GM18951 (cell line): ENCODE measurements around the gene LRP3.
"Not testable (repeated sequence)": the region's sequence is repeated elsewhere in the genome, so short reads cannot be mapped to it uniquely, and the experiment has no call there.

ENCODE experiments used
- POLR2A ChIP-seq: IDR thresholded peaks from 4 replicates; pipeline ENCODE4 v1.6.1; 2011; ENCODE audit warnings: mild to moderate bottlenecking; ENCODE audit not compliant: insufficient read length, insufficient read depth; ENCODE audit errors: extremely low read depth
- in situ Hi-C: fragments of 300-500 bp; cut with MboI; formaldehyde crosslinking; loops from one replicate; pipeline ENCODE4 v1.12.0; 2022; ENCODE audit warnings: low sequenced_read_pairs, mixed read lengths, inconsistent platforms; ENCODE audit not compliant: unreplicated experiment

The LRP3 gene

DNA sequence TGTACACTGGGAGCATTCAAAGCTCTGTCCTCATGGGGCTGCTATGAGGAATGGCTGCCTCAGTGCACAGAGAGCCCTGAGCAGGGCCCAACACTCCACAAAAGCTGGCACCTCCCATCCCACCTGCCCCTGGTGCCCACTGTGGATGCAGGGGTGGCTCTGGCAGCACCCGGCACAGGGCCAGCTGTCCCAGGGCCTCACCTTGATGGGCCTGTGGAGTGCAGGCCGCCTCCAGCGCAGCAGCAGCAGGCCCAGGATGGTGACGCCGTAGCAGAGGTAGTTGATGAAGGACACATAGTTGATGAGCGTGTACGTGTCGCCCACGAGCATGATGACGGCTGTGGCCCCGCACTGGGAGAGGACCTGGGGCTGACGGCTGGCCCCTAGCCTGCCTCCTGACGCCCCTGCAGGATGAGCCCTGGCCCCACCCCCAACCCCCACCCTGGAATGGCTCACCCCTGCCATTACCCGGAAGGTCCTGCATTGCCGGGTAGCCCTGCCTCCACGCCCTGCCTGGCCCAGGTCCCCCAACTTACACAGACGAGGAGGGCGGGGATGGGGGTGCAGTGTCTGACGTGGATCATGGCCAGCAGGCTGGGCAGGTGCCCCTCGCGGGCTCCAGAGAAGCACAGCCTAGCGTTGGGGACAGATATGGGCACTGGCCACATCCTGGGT, 16.3 kb downstream of the LRP3 start:
- TF ChIP-seq POLR2A: no peak
- in situ Hi-C loops: no loop called here

DNA sequence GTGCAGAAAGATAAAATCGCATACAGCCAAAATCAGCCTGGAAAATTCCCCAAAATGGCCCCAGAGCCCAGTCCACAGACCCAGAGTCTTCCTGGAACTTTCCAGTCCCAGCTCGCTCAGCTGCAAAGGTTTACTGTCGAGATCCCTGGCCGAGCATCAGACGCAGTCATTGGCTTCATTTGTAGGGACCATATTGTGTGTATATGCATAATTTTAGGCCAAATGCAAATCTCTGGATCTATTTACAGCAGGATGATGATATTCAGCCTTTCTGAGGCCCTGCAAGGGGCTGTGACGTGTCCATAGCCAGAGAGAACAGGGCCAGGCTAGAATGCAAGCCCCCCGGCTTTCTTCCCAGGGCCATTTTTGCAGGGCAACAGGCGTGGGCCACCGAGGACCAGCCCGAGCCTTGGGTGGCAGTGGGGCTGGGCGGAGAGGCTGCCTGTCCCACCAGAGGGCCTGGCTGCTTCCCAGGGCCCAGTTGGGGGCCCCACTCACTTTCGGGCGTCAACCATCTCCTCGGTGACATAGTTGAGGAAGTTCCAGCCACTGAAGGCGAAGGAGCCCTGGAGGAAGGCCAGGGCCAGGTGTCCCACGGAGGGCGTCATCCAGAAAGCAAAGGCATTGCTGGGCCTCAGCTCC, 17.8 kb downstream of the LRP3 start:
- in situ Hi-C loops: no loop called here

DNA sequence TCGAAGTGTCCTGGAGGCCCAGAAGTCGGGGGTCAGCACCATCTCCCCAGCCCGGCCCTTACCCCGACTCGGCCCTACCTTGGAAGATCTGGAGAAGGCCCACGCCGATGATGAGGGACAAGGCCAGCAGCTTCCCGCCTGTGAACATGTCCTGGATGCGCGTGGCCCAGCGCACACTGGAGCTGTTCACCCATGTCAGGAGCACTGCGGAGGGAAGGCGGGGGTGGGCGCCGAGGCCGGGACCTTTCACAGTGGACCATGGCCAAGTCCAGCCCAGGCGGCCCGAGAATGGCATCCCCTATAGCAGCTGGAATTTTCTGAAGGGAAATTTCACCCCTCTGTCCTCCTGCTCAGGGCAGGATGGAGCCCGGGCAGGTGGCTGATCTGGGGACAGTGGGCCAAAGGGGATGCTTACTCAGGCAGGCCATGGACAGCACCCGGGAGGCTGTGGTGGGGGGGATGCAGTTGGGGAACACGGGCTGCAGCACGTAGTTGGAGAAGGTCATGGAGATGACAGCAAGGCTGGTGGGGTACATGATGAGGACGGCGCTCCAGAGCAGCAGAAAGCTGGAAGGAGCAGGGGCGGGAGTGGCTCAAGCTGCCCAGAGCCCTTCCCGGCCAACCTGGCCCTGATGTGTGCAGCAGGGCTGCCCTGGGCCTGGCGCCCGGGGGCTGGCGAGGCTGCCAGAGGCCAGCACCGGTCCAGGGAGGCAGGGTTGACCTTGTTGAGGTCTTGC, 18.5 kb downstream of the LRP3 start:
- in situ Hi-C loops: no loop called here
- TF ChIP-seq POLR2A: no peak

More for the DNA sequence above, 17.8 kb downstream of the LRP3 start:
- no peak for TF ChIP-seq POLR2A

DNA sequence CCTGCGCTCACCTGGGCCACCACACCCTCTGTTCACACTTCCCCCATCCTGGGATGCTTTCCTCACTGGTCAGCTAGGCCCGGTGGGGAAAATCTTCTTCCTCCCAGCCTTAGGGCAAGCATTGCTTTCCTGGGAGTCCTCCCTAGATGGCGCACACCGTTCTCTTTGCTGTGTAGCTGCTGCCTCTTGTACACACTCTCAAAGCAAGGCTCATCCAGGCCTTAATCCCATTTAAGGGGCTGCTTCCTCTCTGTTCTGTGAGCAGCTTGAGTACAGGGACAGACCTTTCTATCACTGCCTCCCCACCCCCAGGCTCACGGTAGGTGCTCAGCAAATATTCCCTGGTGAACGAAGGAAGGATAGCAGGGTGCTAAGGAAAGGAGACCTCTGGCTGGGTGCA, 20.5 kb downstream of the LRP3 start:
- TF ChIP-seq POLR2A: no peak
- in situ Hi-C loops: no loop called here

DNA sequence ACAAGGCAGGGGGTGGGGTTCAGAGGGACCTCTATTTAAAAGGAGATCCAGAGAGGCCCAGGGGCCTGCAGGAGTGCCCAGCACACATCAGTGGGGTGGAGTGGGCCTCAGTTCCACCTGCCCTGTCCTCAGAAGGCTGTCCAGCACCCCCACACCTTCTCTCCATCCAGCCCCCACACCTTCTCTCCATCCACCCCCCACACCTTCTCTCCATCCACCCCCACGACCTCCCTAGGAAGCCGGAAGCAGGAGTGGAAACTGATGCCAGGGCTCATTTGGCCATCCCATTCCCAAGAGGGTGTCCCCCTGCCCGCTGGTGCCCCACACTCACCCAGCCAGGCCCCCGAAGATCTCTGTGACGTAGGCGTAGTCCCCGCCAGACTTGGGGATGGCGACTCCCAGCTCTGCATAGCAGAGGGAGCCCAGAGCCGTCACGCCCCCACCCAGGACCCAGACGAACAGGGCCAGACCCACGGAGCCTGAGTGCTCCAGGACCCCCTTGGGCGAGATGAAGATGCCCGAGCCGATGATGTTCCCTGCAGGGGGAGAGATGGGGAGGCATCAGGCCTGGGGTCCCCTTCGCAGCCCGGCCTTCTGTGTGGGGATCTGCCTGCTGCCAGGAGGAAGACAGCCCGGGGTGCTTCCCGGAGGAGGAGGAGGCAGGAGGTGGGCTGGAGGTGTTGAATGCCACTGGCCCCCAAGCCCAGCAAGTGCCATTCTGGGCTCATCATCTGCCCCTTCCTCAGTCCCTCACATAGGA, 21.5 kb downstream of the LRP3 start:
- in situ Hi-C loops: no loop called here
- TF ChIP-seq POLR2A: no peak

DNA sequence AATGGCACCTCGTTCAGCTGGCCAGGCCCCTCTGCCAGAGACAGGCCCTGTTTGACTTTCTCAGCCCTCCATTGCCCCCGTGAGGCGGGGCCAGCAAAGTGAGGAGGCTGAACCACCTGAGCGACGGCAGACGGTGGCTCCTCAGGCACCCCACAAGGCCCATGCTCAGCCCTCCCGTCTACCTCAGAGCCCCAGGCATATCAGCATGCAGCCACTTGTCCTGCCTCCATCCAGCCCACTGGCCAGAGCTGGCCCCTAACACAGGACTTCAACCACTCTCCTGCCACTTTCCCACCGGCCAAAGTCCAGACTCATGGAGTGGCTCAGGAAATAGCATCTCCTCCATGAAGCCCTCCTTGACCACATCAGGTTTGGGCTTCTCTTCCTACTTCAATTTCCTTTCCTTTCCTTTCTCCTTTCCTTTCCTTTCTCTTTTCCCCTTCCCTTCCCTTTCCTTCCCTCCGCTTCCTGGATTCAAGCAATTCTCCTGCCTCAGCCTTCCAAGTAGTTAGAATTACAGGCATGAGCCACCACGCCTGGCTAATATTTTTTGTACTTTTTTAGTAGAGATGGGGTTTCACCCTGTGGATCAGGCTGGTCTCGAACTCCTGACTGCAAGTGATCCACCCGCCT, 22.2 kb downstream of the LRP3 start:
- in situ Hi-C loops: no loop called here
- no peak for TF ChIP-seq POLR2A

DNA sequence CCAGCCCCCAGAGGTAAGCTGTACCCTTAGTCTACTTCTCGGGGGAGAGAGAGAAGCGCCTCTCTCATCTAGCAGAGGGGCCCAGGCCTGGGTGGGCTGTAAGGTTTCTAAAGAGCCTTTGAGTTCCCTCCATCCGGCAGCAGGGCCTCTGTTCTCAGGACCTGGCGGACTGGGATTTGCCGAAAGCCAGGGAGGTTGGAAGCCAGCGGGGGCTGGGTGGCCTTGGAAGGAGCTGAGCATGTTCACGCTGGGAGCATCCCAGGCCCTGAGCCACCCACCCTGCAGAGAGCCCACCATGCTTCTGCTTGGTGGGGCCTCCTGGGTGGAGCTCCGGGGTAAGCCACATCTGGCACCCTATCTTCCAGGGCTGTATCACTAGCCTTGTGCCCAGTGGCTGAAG, 23.8 kb downstream of the LRP3 start:
- no peak for TF ChIP-seq POLR2A
- in situ Hi-C loops: no loop called here

DNA sequence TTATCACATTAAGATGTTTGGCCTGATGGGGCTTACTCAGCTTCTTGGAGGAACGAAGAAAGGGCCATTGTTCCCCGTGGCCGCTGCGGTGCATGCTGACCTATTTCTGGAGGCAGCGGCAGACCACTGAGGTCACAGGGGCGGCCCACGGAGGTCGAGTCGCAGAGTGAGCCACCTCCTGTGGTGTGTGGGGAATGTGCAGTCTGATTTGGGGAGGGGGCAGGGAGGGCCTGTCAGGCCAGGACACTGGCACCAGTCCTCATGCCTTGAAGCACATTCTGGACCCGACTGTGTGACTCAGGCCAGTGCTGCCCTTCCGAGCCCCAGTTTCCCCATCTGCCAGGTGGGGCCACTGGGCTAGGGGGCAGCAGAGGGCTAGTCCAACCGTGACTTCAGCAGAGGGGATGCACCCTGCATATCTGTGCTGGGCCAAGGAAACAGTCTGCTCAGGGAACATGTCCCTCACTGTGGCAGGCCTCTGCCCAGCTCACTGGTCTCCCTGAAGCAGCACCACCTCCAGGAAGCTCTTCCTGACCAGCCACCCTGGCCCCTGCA, 25.2 kb downstream of the LRP3 start:
- in situ Hi-C loops: no loop called here
- TF ChIP-seq POLR2A: no peak

DNA sequence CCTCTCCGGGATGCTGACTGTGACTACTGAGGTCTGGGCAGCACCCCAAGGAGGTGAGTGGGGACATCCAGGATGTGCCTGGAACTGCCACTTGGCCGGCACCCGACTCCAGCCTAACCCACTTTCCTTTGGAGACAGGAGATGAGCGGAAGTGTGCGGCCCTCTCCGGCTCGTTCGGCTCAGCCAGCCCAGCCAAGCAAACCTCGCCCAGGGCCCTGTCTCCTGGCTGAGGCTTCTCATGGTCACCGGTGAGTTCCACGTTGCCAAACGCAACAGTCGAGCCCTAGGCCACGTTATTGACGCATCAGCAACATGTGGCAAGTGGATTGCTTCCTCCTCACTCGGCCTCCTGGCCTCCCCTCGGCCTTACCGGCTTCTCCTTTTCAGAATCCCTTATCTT, 26.0 kb downstream of the LRP3 start:
- in situ Hi-C loops: no loop called here
- TF ChIP-seq POLR2A: no peak

DNA sequence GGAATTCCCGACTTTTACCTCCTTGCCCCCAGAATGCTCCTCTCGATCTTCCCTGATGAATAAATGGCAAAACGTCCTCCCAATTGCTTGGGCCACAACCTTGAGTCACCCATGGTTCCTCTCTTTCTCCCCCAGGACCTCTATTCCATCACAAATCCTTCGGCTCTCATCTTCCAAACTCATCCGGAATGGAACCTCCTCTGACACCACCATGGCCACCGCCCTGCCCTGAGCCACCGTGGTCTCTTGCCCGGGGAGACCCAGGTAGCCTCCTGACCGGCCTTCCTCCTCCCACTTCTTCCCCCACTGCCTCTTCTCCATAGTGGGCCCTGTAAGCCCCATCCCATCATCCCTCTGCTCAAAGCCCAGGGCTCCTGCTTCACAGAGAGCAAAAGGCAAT, 26.6 kb downstream of the LRP3 start:
- in situ Hi-C loops: no loop called here
- no peak for TF ChIP-seq POLR2A

DNA sequence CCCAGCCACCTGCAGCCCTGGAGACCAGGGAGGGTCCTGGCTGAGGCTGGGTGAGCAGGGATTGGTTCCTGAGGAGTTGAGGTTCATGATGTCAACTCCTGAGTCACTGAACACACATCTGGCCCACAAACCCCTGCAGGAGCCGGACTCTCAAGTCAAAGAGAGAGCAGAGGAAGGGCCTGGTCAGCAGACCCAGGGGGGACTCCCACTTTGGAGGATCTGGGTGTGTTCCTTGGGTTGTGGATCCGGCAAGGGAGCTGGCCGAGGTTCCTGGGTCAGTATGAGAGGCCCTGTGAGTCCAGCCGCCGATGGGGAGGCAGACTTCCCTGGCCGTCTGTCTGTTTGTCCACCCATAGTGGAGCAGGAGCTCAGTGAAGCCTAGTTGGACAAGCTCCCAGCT, 27.5 kb downstream of the LRP3 start:
- in situ Hi-C loops: no loop called here
- no peak for TF ChIP-seq POLR2A

DNA sequence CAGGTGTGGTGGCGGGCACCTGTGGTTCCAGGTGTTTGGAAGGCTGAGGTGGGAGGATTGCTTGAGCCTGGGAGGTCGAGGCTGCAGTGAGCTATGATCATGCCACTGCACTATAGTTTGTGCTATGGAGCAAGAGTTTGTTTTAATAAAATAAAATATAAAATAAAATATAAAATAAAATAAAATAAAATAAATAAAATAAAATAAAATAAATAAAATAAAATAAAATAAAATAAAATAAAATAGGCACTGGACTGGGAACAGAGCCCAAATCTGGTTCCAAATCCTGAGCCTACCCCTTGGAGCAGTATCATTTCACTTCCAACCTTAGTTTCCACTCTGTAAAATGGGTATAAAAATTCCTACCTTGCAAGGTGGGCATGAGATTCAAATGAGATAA, 28.1 kb downstream of the LRP3 start:
- in situ Hi-C loops: not testable (repeated sequence)
